Right lobe of liver (tissue), 6 donors: ENCODE data around the gene SOX18. TPM values are rescaled to one million over a fixed set of nuclear protein-coding genes. Genes with fewer than 3 reads are reported as not detected.
A peak's percentile ranks its signal among the peaks of the same experiment; 100 is the strongest.

Experiments used
- ATAC-seq, 4 donors: fragments of 200-7000 bp; cut with Tn5 transposase; one replicate each; pipeline ENCODE4 v1.9.1; 2020; ENCODE audit warnings: mild to moderate bottlenecking in 4 of 4, moderate library complexity in 4 of 4
- DNase-seq, 3 donors: peaks; one replicate each; pipeline ENCODE4 v3.0.0-alpha.2; 2020
- H3K27ac ChIP-seq, 3 donors: fragments of 200-600 bp; one replicate each; pipeline ENCODE4 v1.8.0; 2022
- H3K27me3 ChIP-seq, 2 donors: fragments of 200-600 bp; one replicate each; pipeline ENCODE4 v1.8.0; 2022
- H3K36me3 ChIP-seq, 4 donors: fragments of 200-600 bp; sonication (generic) in 1 of 4; one replicate each; pipeline versions ENCODE4 v1.5.1 to v1.8.0; 2017 to 2022; ENCODE audit warnings: control low read depth in 1 of 4
- H3K4me1 ChIP-seq, 4 donors: fragments of 200-600 bp; sonication (generic) in 1 of 4; one replicate each; pipeline versions ENCODE4 v1.5.1 to v1.8.0; 2017 to 2022; ENCODE audit warnings: control low read depth in 1 of 4
- H3K4me3 ChIP-seq, 3 donors: fragments of 200-600 bp; one replicate each; pipeline ENCODE4 v1.8.0; 2022
- H3K9me3 ChIP-seq, 4 donors: fragments of 200-600 bp; sonication (generic) in 1 of 4; one replicate each; pipeline versions ENCODE4 v1.5.1 to v1.8.0; 2017 to 2022; ENCODE audit warnings: control low read depth in 1 of 4
- CTCF ChIP-seq, 4 donors: fragments of 200-600 bp in 3 of 4; fragments of 450-650 bp in 1 of 4; IDR thresholded peaks; one replicate each; pipeline versions ENCODE4 v1.5.1 to v1.8.0; 2016 to 2022; ENCODE audit warnings: antibody characterized with exemption in 4 of 4, mild to moderate bottlenecking in 2 of 4
- POLR2A ChIP-seq: fragments of 450-650 bp; IDR thresholded peaks from one replicate; pipeline ENCODE4 v1.6.1; 2017; ENCODE audit warnings: antibody characterized with exemption, mild to moderate bottlenecking
- WGBS: methylation state at CpG from one replicate; pipeline ENCODE4 v1.1.6; 2018; ENCODE audit warnings: low coverage, low lambda C conversion rate; ENCODE audit not compliant: insufficient coverage; ENCODE audit errors: missing lambda C conversion rate; 5-methylcytosine and 5-hydroxymethylcytosine counted together
- intact Hi-C, 2 donors: fragments of 100-400 bp; cut with DNase I; formaldehyde crosslinking; loops; one replicate each; pipeline versions ENCODE4 v1.11.2 to v1.14.1; 2022
- total RNA-seq, 6 experiments: library from RNA; depleted of rRNA in 2 of 6; stranded (reverse); fragments of >200 nt in 2 of 6; fragmentation: NEBNext Ultra II Directional in 3 of 6; extraction: Animal tissue kit (Norgen Biotek cat#: 25700) in 3 of 6; gene quantifications; one replicate each; pipeline versions ENCODE4 v1.1.0 to v1.2.4, GENCODE V29; 2016 to 2023
- donor health status: DM: no; HTN: yes; CAD: no.
- donor health status: DM: no; HTN: no; CAD: no.
- donor health status: DM: no; HTN: no; CAD: no.
- donor health status: DM: no; HTN: yes; CAD: no.
- donor health status: DM: no; HTN: yes; CAD: no.

SOX18 gene
- total RNA-seq, 6 experiments from 2014 or later: 4.1 to 7.8 (median 5.6) TPM

DNA sequence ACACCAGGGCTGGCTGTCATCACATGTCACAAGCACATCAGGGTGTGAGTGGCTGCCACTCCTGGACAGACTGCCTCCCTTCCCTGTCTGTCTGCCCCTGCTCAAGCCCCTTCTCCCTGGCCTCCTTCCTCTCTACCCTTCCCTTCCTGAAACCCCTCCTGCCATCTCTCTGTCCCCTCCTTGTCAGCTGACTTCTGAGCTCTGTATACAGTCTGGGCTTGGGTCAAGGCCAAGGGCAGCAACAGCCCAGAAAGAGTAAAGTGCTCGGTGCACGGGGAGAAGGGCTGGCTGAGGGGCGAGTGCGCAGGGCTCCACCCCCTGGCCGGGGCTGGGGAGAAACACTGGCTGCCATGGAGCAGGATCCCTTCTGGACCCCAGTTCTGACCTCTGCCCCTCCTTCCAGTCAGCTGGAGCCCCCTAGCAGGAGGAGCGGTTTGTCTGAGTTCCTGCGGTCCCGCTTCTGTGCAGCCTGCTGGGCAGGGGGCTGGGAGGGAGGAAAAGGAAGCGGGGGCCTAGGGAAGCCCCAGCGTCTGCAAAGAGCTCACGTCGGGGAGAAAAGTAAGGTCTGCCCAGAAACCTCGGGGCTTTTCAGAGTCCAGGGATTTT is 32.8 kb upstream of the SOX18 start:
- Histone ChIP-seq H3K36me3 (no peaks in the 10 kb centered on the region), H3K4me3 (no peak overlapping the region), H3K4me1 (peaks cover 0 to 18% (median 1%) of the 10 kb centered on the region in 4 donors), H3K27me3 (peaks cover 0 to 12% of the 10 kb centered on the region in 2 donors), H3K27ac (no peak overlapping the region), H3K9me3 (no peaks in the 10 kb centered on the region)
- intact Hi-C loops: no loop called here
- DNase-seq (no peak), ATAC-seq (no peak)
- TF ChIP-seq POLR2A (no peak), CTCF (IDR thresholded peaks at IDR 0.05) (no peak)
- 18% methylated on average over 11 of the region's 13 CpGs for WGBS

GRCh38 chr20:64081624-64081964 is 32.2 kb upstream of the SOX18 start:
- peaks cover 0 to 18% (median 1%) of the 10 kb centered on the region in 4 donors for H3K4me1 ChIP-seq
- DNase-seq: no peak
- 94% methylated on average over 3 of the region's 6 CpGs for WGBS
- peaks cover 0 to 12% of the 10 kb centered on the region in 2 donors for H3K27me3 ChIP-seq
- no peak for TF ChIP-seq POLR2A
- no peak for TF ChIP-seq CTCF (IDR thresholded peaks at IDR 0.05)
- H3K4me3 ChIP-seq: no peak overlapping the region
- no peak for ATAC-seq
- no peak overlapping the region for H3K27ac ChIP-seq
- intact Hi-C loops: no loop called here
- no peaks in the 10 kb centered on the region for H3K9me3 ChIP-seq
- no peaks in the 10 kb centered on the region for H3K36me3 ChIP-seq

- DNase-seq: peak in 1 of 3 donors; percentile 31
- Histone ChIP-seq H3K4me1 (peaks cover 0 to 18% (median 1%) of the 10 kb centered on the region in 4 donors), H3K36me3 (no peaks in the 10 kb centered on the region), H3K4me3 (peak overlapping the region in 1 of 3 donors; percentile 63), H3K27ac (no peak overlapping the region), H3K27me3 (peaks cover 0 to 12% of the 10 kb centered on the region in 2 donors), H3K9me3 (no peaks in the 10 kb centered on the region)
- WGBS: 47% methylated on average over 5 of the region's 17 CpGs
- no peak for ATAC-seq
- TF ChIP-seq CTCF (IDR thresholded peaks at IDR 0.05): no peak
- TF ChIP-seq POLR2A: no peak
- intact Hi-C loops: no loop called here
Observed at GRCh38 chr20:64080813-64081623, 31.6 kb upstream of the SOX18 start.

DNA sequence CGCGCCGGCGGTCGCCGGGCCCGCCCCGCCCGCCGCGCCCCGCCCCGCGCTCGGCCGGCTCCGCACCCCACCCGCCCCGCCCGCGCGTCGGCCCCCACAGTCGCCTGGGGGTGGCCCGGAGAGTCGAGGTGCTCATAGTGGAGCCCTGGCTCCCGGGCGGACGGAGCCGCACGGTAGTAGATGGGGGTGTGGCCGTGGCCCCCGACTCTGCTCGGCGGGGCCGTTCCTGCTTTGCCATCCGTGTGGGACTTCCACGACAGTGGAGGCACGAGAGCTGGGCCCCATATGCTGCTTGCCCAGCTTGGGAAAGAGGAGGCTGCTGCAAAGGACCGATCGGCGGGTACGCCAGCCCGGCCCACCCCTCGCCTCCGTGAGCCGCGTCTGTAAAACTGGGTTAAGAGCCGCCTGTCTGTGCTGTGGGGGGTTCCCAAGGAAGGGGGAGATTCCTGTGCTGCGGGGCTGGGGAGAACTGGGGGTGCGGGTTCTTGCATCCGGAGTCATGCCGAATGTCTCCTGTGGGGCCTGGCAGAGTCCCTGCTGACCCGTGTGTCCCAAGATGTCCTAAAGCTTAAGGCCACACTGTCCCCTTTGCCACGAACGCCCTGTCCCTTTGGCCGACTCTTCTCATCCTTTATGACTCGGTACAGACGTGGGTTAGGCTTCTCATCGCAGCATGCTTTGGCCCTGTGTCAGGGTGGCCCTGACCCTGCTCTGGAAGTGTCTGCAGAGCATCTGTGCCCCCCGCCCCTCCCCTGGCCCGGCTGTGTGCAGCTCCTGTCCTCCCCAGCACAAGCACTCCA is 30.8 kb upstream of the SOX18 start, which contains the start of gene OPRL1:
TSS of gene OPRL1 (plus strand) at position 70 of the 800 bp plus-strand sequence. CDS start 12,639 bp downstream, outside the sequence.
- Histone ChIP-seq H3K27ac (peak within 1 kb of the TSS; percentile 50 to 73 (median 68)), H3K36me3 (no peaks in the 10 kb centered on the region), H3K4me1 (peaks cover 0 to 18% (median 1%) of the 10 kb centered on the region in 4 donors), H3K9me3 (no peaks in the 10 kb centered on the region), H3K27me3 (peaks cover 0 to 12% of the 10 kb centered on the region in 2 donors), H3K4me3 (peak within 1 kb of the TSS; percentile 56 to 63 (median 58))
- intact Hi-C loops: no loop called here
- WGBS: 10% methylated on average over 6 of the region's 62 CpGs
- TF ChIP-seq CTCF (IDR thresholded peaks at IDR 0.05): no peak
- no peak for TF ChIP-seq POLR2A
- ATAC-seq (peak in 2 of 4 donors; percentile 1 to 2), DNase-seq (no peak)
